WTC11 (cell line): ENCODE measurements around the gene VAT1.

Experiments
- FOXP1 ChIP-seq: sonication (generic); formaldehyde crosslinking; IDR thresholded peaks from 2 replicates; pipeline ENCODE4 v1.8.0; 2022; ENCODE audit warnings: missing genetic modification reagents, mild to moderate bottlenecking, moderate library complexity, borderline replicate concordance
- ZBTB21 ChIP-seq: sonication (generic); formaldehyde crosslinking; IDR thresholded peaks from 2 replicates; pipeline ENCODE4 v1.8.1; 2023; ENCODE audit warnings: mild to moderate bottlenecking, missing genetic modification reagents, borderline replicate concordance
- ZNF263 ChIP-seq: sonication (generic); formaldehyde crosslinking; IDR thresholded peaks from 2 replicates; pipeline ENCODE4 v1.8.1; 2022; ENCODE audit warnings: low read depth, mild to moderate bottlenecking, moderate library complexity, missing genetic modification reagents
- TF ChIP-seq, protein P1 (sequence below): fragments of 200-600 bp; IDR thresholded peaks from 2 replicates; pipeline ENCODE4 v1.8.0; 2022; ENCODE audit warnings: antibody characterized with exemption

DNA sequence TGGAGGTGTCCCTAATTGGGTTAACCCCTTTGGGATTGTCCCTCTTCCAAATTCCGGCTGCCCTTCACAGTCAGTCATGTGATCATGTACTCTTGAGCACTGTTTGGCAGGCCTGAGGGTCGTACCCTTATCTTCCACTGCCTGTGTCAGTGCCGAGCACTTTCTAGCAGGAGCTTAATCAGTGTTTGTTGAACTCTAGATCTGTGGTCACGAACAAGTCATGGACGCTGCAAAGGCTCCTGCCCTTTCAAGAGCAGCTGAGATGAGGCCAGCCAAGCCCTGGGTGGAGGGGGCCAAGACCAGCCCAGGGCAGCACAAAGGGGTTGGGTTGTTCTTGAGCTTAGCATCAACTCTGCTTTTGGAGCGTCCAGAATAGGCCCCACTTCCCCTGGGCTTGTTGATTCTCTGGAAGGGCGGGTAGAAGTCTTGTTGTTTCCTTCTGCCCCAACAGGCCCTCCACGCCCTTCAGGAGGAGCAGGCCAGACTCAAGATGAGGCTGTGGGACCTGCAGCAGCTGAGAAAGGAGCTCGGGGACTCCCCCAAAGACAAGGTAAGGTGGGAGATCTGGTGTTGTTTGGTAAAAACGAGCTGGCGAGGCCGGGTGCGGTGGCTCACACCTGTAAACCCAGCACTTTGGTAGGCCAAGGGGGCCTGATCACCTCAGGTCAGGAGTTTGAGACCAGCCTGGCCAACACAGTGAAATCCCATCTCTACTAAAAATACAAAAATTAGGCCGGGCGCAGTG lies 10.3 kb downstream of the VAT1 start:
- TF ChIP-seq ZBTB21: no peak
- TF ChIP-seq, protein P1, sequence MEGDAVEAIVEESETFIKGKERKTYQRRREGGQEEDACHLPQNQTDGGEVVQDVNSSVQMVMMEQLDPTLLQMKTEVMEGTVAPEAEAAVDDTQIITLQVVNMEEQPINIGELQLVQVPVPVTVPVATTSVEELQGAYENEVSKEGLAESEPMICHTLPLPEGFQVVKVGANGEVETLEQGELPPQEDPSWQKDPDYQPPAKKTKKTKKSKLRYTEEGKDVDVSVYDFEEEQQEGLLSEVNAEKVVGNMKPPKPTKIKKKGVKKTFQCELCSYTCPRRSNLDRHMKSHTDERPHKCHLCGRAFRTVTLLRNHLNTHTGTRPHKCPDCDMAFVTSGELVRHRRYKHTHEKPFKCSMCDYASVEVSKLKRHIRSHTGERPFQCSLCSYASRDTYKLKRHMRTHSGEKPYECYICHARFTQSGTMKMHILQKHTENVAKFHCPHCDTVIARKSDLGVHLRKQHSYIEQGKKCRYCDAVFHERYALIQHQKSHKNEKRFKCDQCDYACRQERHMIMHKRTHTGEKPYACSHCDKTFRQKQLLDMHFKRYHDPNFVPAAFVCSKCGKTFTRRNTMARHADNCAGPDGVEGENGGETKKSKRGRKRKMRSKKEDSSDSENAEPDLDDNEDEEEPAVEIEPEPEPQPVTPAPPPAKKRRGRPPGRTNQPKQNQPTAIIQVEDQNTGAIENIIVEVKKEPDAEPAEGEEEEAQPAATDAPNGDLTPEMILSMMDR: no peak
- TF ChIP-seq ZNF263 (CRISPR knock-in tag): no peak
- TF ChIP-seq FOXP1 (CRISPR knock-in tag): no peak
